ENCODE data around the gene GALNT14. TPM values are rescaled to one million over a fixed set of nuclear protein-coding genes. Genes with fewer than 3 reads are reported as not detected.

GALNT14 gene
- total RNA-seq, 1 donor from 2014 or later, result 7.4 TPM

- no peaks in the 10 kb centered on the region for H3K36me3 Mint-ChIP-seq
- H3K4me1 Mint-ChIP-seq (ENCODE audit: unreplicated experiment), result no peaks in the 10 kb centered on the region
- TF ChIP-seq, protein P1, sequence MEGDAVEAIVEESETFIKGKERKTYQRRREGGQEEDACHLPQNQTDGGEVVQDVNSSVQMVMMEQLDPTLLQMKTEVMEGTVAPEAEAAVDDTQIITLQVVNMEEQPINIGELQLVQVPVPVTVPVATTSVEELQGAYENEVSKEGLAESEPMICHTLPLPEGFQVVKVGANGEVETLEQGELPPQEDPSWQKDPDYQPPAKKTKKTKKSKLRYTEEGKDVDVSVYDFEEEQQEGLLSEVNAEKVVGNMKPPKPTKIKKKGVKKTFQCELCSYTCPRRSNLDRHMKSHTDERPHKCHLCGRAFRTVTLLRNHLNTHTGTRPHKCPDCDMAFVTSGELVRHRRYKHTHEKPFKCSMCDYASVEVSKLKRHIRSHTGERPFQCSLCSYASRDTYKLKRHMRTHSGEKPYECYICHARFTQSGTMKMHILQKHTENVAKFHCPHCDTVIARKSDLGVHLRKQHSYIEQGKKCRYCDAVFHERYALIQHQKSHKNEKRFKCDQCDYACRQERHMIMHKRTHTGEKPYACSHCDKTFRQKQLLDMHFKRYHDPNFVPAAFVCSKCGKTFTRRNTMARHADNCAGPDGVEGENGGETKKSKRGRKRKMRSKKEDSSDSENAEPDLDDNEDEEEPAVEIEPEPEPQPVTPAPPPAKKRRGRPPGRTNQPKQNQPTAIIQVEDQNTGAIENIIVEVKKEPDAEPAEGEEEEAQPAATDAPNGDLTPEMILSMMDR (conservative IDR thresholded peaks at IDR 0.05), result no peak
These were observed 164.1 kb downstream of the GALNT14 start for GRCh38 chr2:30974092-30974491.

DNA sequence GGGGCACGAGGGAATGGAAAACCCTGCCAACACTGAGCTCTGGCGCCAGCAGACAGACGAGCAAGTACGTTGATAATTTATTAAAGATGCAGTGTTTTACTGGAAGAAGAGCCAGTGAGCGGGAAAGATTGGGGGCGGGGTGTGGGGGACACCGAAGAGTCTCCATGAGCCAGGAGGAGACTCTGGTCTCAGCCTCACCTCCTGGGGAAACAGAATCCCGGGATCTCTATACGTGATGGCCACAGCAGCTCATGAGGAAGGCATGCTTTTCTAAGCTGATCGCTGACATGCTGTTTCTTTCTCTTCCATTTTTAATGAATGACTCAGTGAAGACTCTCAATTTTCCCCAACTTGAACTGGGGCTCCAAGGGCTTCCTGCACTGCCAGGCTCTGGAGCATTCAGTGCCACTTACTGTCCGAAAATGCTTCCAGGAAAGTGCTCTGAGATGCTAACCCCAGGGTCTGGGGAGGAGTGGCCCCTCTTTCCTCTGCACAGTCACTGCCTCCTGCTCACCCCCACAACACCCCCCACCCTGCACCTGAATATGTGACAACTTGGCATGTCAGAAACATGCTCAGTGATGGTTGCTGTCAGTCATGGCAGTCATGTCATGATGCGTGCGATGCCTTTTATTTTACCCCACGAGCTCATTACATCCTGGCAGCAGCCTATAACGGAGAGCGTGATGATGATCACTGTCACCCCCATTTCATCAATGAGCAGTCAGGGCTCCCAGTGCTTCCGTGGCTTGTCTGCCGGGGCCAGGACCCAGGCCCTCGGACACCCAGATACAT is 166.8 kb downstream of the GALNT14 start:
- Mint-ChIP-seq H3K36me3 (no peaks in the 10 kb centered on the region), H3K4me3 (no peak overlapping the region), H3K27ac (no peak overlapping the region), H3K27me3 (peaks cover 31% of the 10 kb centered on the region), H3K4me1 (ENCODE audit: unreplicated experiment) (no peaks in the 10 kb centered on the region), H3K9me3 (no peaks in the 10 kb centered on the region)
- TF ChIP-seq, protein P1 (conservative IDR thresholded peaks at IDR 0.05), result no peak
- DNase-seq (ENCODE audit: extremely low spot score, unreplicated experiment), result no peak

More at GRCh38 chr2:30974092-30974491, 164.1 kb downstream of the GALNT14 start:
- H3K27me3 Mint-ChIP-seq, result peaks cover 22% of the 10 kb centered on the region
- DNase-seq (ENCODE audit: extremely low spot score, unreplicated experiment), result no peak
- H3K27ac Mint-ChIP-seq, result no peak overlapping the region
- no peaks in the 10 kb centered on the region for H3K9me3 Mint-ChIP-seq
- no peak overlapping the region for H3K4me3 Mint-ChIP-seq

DNA sequence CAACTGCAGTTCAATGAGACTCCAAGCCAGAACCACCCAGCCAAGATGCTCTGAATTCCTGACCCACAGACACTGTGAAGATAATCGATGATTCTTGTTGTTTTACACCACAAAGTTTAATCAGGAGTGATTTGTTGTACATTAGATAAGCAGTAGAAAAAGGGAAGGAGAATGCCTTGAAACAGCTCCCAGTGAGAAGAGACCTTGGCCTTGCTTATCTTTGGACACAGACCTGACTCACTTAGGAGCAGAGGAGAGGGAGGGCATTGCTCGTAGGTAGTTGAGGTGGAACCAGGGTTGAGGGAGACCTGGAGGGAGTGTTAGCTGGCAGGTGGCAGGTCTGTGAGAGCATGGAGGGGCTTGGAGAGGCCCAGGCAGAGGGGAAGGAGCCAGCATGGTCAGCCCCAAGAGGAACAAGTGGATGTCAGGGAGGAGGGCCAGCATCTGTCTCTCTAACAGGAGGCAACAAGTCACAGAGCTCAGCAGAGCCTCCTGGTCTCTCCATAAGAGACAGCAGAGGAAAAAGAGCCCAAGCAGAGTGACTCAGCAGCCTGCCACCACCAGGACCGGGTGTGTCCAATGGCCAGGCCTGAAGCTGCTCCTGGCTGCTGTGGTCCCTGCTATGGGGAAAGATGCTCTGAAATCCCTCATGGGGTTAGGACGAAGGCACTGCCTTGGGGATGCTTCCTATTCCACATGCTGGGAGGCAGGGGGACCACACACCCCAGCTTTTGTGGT is 169.4 kb downstream of the GALNT14 start:
- Mint-ChIP-seq H3K36me3 (no peaks in the 10 kb centered on the region), H3K27me3 (peaks cover 21% of the 10 kb centered on the region), H3K27ac (no peak overlapping the region), H3K4me3 (no peak overlapping the region), H3K9me3 (no peaks in the 10 kb centered on the region), H3K4me1 (ENCODE audit: unreplicated experiment) (no peaks in the 10 kb centered on the region)
- TF ChIP-seq, protein P1 (conservative IDR thresholded peaks at IDR 0.05), result no peak
- no peak for DNase-seq (ENCODE audit: extremely low spot score, unreplicated experiment)

DNA sequence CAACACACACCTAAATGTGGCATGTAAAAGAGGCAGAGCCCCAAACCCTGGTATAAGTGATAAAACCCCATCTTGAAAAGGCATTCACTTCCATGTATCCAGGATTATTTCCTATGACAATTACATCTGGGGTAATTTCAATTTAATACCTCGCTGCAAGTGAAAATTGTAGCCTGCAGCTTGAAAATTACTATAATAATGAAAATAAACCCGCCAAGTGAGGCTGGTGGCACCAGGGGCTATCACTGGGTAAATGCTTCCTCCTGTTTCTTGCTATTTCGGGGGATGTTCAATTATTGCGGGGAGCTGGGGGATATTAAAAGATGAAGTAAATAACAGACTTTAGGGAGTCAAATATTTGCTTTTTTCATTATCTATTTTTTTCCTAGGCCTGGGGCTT is 171.5 kb downstream of the GALNT14 start:
- TF ChIP-seq, protein P1 (conservative IDR thresholded peaks at IDR 0.05), result no peak
- Mint-ChIP-seq H3K9me3 (no peaks in the 10 kb centered on the region), H3K4me1 (ENCODE audit: unreplicated experiment) (no peaks in the 10 kb centered on the region), H3K4me3 (no peak overlapping the region), H3K36me3 (no peaks in the 10 kb centered on the region), H3K27me3 (peaks cover 16% of the 10 kb centered on the region), H3K27ac (no peak overlapping the region)
- DNase-seq (ENCODE audit: extremely low spot score, unreplicated experiment), result no peak

DNA sequence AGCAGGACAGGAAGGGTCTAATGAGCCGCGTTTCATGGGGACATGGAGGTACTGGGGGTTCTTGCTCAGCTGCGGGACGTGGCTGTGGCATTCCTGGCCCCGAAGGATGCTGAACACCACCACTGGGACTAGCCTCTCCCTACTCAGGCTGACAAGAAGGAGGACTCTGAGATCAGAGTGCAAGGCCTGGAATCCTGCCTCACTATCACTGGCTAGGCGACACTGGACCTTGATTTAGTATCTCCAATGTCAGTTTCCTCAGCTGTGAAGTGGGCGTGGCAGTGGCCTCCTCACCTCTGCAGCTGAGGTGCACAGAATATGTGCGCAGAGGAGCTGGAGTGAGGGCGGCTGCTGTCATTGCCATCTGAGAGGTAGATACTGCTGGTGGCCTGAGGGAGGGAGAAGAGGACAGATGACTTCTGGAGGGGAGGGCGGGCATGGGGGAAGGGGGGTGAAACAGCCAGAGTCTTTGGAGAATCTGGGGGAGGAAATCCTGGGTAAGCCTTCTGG is 173.2 kb downstream of the GALNT14 start:
- H3K36me3 Mint-ChIP-seq, result no peaks in the 10 kb centered on the region
- no peak for DNase-seq (ENCODE audit: extremely low spot score, unreplicated experiment)
- H3K9me3 Mint-ChIP-seq, result no peaks in the 10 kb centered on the region
- no peak overlapping the region for H3K4me3 Mint-ChIP-seq
- peaks cover 24% of the 10 kb centered on the region for H3K27me3 Mint-ChIP-seq
- no peaks in the 10 kb centered on the region for H3K4me1 Mint-ChIP-seq (ENCODE audit: unreplicated experiment)
- H3K27ac Mint-ChIP-seq, result no peak overlapping the region
- TF ChIP-seq, protein P1 (conservative IDR thresholded peaks at IDR 0.05), result no peak

Measured in type B pancreatic cell (in vitro differentiated cells).